H1 (cell line): ENCODE measurements around the gene KIF13A. TPM values are rescaled to one million over a fixed set of nuclear protein-coding genes. Genes with fewer than 3 reads are reported as not detected.

Experiments used
- BCL11A ChIP-seq, 2 experiments: IDR thresholded peaks; one replicate each; pipeline ENCODE4 v1.6.1; 2011; ENCODE audit warnings: low read depth in 2 of 2, low read length in 2 of 2, mild to moderate bottlenecking in 2 of 2
- JUND ChIP-seq: IDR thresholded peaks from 2 replicates; pipeline ENCODE4 v1.6.1; 2011; ENCODE audit warnings: mild to moderate bottlenecking, improper control_type of control experiment, low read length
- KDM4A ChIP-seq: IDR thresholded peaks from one replicate; pipeline ENCODE4 v1.7.1; 2012; ENCODE audit warnings: low read depth, mild to moderate bottlenecking, moderate library complexity, low read length, inconsistent platforms; ENCODE audit not compliant: severe bottlenecking
- TAF7 ChIP-seq: optimal IDR thresholded peaks from 2 replicates; pipeline ENCODE3; 2011; ENCODE audit warnings: low read depth, mild to moderate bottlenecking, inconsistent platforms, low read length, moderate library complexity, borderline replicate concordance
- TBP ChIP-seq: IDR thresholded peaks from 2 replicates; pipeline ENCODE4 v1.6.1; 2011; ENCODE audit warnings: low read depth, low read length, improper control_type of control experiment
- polyA plus RNA-seq, 7 experiments: library from polyadenylated mRNA; depleted of rRNA in 3 of 7; stranded (reverse) in 5 of 7; unstranded in 2 of 7; fragments of >200 nt in 5 of 7; fragments of 200-250 nt in 2 of 7; gene quantifications; 1 replicate in 5 of 7; 2 replicates in 1 of 7; 4 replicates in 1 of 7; pipeline versions ENCODE4 v1.2.1 to v1.2.3, GENCODE V29; 2011 to 2013; ENCODE audit warnings: missing spikeins in 2 of 7, mixed read lengths in 2 of 7
- total RNA-seq: library from RNA; stranded (reverse); fragmentation: NEBNext Ultra II Directional; extraction: Animal tissue kit (Norgen Biotek cat#: 25700); gene quantifications from 2 replicates; pipeline ENCODE4 v1.2.1, GENCODE V29; 2021

KIF13A gene
- total and polyA plus RNA-seq, 2 of the 8 experiments (the other 6 are each of a cell fraction or from before 2014, with no cell fraction given) = 14.7 to 40.8 TPM

DNA sequence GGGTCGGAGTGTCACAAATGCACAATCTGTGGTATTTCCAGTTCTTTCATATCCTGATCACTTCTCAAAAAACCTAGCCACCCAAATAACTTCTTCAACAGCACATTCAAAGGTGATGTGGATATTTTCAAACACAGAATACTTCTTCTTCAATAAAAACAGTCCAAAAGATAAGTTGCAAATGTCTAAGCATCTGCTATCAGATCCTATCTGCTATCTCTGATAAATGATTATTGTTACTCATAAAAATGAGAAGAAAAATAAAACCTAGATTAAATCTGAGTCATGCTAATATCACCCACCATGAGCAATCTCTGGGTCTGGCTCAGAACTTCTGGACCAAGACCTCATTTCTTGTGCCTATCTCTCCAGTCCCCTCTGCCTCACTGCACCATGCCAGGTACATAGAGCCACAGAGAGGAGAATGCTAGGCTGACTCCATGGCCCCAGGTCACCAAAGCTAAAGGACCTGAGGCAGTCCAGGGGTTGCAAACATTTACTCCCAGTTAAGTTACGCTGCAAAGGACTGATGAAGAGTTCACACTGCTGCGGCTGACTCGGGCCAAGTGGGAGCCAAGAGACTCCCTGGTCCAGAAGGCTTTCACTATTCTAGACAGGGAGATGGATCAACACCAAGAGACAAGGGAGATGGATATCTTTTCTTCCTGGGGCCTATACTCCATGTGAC is 101.4 kb downstream of the KIF13A start (continued):
- TF ChIP-seq KDM4A = no peak
- no peak for TF ChIP-seq TBP
- no peak for TF ChIP-seq TAF7
- TF ChIP-seq JUND = no peak
- no peak for TF ChIP-seq BCL11A (IDR thresholded peaks at IDR 0.05; ENCODE audit: low read depth in 2 of 2, low read length in 2 of 2)
